Stimulated activated naive CD4-positive, alpha-beta T cell (primary cell): ENCODE measurements around the gene GRHL1.
A peak's percentile ranks its signal among the peaks of the same experiment; 100 is the strongest.

ENCODE experiments used
- DNase-seq, 6 experiments: peaks; one replicate each; lab custom pipeline; 2025; lab: John Stamatoyannopoulos, UW

GRHL1 gene

DNA sequence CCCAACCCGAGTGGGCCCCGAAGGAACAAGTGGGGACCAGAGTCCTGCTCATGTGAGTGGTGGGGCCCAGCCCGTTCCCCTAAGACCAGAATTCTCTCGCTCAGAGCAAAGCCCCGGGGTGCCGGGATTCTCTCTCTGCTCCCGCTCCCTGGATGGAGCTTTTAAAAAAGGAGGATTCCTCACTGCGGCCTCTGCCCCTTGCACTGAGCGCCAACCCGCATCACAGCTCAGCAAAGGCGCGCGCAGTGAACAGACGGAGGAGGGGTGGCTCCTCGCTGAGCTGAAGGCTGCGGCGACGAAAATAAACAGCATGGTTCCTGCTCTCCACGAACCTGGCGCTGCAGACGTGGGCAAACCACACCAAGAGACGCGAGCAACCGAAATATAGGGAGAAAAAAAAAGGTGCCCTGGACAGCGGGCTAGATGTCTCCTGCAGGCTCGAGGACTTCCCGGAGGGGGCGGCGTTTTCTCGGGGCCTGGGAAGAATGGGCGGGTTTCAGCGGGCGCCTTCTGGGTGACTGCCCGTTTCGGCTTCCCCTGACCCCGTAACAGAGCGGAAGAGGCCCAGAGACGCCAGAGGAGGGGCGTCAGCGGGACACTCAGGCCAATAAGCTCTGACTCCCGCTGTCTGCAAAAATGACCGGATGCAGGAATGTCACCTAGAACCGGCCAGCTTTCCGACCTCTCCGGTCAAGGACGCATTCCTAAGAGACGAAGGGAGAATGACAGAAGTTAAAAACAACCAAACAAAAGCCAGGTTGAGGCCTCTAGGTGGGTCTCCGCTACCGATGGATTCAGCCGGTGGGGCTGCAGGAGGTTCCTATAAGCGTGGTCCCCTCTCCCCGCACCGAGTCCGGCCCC, 91.0 kb downstream of the GRHL1 start:
- DNase-seq: peak; percentile 11 to 61 (median 28)

DNA sequence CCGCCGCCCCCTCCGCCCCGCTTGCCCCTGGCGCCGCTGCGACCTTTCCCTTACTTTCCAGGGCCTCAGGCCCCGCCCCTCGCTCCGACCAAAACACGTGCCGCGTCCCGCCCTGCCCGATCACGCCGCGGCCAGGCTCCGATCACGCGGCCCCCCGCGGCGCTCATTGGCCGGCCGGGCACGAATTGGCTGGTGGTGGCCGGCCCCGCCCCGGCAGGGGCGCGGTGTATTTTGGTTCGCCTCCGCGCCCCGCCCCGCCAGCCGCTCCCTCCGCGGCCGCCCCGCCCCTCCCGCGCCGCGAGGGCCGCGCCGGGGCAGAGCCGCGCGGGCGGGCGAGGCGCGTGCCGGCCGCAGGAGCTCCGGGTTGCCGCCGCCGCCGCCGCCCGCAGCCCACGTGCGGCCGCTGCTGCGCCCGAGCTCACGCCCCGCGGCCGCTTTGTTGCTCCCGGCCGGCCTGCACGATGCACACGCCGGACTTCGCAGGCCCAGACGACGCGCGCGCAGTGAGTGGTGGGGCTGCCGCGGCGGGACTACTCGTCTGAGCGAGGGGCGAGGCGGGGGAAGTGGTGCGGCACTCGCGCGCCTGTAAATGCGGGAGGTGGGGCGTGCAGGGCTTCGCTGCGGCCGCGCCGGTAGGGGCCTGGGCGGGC, 91.9 kb downstream of the GRHL1 start, which contains the start of gene KLF11:
Gene KLF11 (plus strand): TSS at position 295 of the 650 bp plus-strand sequence. CDS start 167 bp downstream, at position 462.
- peak; percentile 55 to 81 (median 74) for DNase-seq

DNA sequence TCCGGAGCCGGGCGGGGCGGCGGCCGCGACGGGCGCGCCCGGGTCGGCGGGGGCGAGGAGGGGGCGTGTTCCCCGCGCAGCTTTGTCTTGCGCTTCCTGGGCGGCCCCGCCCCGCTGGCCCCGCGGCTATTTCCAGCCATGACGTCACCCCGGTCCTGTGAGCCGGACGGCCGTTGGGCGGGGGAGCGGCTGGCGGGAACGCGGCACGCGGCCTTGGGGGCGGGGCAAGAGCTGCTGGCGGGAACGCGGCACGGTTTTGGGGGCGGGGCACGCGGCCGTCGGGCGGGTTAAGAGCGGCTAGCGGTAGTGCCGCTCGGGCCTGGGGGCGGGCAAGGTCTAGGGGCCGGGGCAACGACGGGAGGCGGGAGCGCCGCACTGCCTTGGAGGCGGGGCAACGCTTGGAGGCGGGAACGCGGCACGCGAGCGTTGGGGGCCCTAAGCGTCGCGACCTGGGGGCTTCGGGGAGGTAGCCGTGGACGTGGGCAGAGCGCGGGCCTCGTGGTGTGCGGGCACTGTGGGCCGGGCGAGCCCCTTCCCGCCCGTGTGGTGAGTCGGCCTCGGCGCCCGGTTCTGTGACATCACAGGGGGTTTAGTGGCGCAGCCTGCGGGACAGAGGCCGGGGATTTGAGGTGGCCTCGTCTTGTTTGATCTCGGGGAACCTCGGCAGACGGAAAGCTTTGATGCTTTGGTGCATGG, 92.6 kb downstream of the GRHL1 start:
- DNase-seq: peak; percentile 77 to 91 (median 90)

DNA sequence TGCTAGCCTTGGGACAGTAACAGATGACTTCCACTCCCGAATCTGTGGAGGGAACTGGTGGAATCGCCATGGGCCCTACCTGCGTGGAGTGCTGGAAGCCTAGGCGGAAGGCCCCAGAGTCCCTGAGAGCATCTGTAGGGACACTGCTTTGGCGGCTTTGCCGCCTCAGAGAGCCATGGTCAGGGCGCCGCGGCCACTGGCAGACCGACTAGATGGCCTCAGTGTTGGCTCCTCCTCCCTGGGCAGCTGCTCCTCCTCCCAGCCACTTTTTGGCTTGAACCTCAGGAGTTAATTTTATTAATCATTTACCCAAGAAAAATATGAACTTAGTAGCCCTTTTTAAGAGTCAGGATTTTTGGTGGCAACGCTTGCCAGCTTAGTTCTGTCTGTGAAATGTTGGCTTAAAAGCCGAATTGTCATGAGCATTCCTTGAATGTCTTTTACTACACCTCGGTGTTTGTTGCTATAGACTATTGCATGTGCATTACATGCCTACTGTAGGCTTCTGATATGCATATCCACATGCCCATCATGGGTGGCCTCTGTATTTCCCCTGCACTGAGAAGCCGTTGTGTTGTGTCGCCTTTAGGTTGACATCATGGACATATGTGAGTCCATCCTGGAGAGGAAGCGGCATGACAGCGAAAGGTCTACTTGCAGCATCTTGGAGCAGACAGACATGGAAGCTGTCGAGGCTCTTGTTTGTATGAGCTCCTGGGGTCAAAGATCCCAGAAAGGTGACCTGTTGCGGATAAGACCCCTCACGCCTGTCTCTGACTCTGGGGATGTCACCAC, 94.3 kb downstream of the GRHL1 start:
- DNase-seq: no peak

DNA sequence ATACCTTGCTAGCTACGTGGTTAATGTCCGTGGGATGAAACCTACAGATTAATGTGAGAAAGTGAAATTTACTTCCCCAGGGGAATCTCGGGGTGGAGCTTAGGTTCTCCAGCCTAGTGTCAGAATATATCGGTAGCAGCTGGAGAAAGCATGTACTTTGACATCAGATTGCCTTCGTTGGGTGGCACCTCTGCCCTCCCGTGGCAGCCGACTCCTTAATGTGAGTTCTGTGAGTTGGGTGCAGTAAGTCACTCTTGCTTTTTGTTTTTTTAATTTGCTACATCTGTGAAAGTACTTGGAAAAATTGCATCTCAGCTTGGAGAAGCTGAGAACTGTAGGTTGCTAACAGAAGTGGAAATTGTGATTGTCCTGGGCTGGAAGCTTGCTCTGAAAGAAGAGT, 95.4 kb downstream of the GRHL1 start:
- DNase-seq: no peak

DNA sequence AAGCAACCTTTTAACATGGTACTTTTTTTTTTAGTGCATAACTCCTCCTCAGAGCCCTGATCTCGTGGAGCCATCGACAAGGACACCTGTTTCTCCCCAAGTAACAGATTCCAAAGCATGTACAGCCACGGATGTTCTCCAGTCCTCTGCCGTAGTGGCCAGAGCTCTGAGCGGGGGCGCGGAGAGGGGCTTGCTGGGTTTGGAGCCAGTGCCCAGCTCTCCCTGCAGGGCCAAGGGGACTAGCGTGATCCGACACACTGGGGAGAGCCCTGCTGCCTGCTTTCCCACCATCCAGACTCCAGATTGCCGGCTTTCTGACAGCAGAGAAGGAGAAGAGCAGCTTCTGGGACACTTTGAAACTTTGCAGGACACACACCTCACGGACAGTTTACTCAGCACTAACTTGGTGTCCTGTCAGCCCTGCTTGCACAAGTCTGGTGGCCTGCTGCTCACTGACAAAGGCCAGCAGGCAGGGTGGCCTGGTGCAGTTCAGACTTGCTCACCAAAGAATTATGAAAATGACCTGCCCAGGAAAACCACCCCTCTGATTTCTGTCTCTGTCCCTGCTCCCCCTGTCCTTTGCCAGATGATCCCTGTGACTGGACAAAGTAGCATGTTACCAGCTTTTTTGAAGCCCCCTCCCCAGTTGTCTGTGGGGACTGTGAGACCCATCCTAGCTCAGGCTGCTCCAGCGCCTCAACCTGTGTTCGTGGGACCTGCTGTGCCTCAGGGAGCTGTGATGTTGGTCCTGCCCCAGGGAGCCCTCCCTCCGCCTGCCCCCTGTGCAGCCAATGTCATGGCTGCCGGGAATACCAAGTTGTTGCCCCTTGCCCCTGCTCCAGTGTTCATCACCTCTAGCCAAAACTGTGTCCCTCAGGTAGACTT, 96.4 kb downstream of the GRHL1 start:
- no peak for DNase-seq

DNA sequence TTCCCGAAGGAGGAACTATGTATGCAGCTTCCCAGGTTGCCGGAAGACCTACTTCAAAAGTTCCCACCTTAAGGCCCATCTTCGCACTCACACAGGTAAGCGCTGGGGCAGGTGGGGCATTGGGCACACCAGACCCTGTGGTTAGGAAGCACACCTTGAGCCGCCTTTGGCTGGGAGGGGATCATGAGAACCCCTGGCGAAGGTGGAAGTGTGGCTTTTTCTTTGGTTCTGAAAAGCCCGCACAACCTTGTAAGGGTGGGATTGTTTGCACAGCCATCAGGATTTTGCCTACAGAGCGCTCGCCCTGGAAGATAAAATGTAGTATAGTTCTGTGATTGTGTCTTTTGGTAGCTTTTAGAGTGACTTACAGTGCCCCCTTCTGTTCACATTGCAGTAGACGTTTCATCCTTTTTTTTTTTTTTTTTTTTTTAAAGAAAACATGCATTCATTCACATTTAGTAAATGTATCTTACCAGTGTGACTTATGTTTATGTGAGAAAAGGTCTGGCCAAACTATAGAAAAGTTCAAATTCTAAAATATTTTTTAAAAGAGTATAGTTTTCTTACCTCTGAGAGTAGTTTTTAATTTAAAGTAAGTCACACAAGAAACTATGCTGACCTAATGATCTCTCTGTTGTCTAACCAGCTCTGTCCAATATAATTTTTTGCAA, 97.1 kb downstream of the GRHL1 start:
- DNase-seq: peak in 3 of 6 experiments; percentile 44 to 67 (median 55)
